ENCODE results near the gene PLXDC2. TPM values are rescaled to one million over a fixed set of nuclear protein-coding genes. Genes with fewer than 3 reads are reported as not detected.

The PLXDC2 gene
- total RNA-seq, 1 donor from 2014 or later: 63.2 TPM

- no peak for DNase-seq
Observed at GRCh38 chr10:20048161-20048560, 231.9 kb downstream of the PLXDC2 start.

- no peak for DNase-seq
Observed at GRCh38 chr10:20058135-20058534, 241.9 kb downstream of the PLXDC2 start.

- no peak for DNase-seq
Observed at GRCh38 chr10:20059084-20059835, 243.0 kb downstream of the PLXDC2 start.

- no peak for DNase-seq
Observed at GRCh38 chr10:20065814-20066213, 249.6 kb downstream of the PLXDC2 start.

GRCh38 chr10:20073167-20073566 is 256.9 kb downstream of the PLXDC2 start:
- DNase-seq: no peak

GRCh38 chr10:20075713-20076112 is 259.5 kb downstream of the PLXDC2 start:
- DNase-seq: no peak

- DNase-seq: no peak
Observed at GRCh38 chr10:20084451-20084850, 268.2 kb downstream of the PLXDC2 start.

GRCh38 chr10:20085115-20085514 is 268.9 kb downstream of the PLXDC2 start:
- DNase-seq: no peak

GRCh38 chr10:20087353-20087752 is 271.1 kb downstream of the PLXDC2 start:
- peak; percentile 2 for DNase-seq

- peak; percentile 84 for DNase-seq
Observed at GRCh38 chr10:20088061-20088701, 271.9 kb downstream of the PLXDC2 start.

- DNase-seq: no peak
Observed at GRCh38 chr10:20089879-20090278, 273.6 kb downstream of the PLXDC2 start.

GRCh38 chr10:20090831-20091230 is 274.6 kb downstream of the PLXDC2 start:
- no peak for DNase-seq

- no peak for DNase-seq
Observed at GRCh38 chr10:20091698-20092097, 275.5 kb downstream of the PLXDC2 start.

- no peak for DNase-seq
Observed at GRCh38 chr10:20093600-20093999, 277.4 kb downstream of the PLXDC2 start.

GRCh38 chr10:20094226-20094976 is 278.2 kb downstream of the PLXDC2 start:
- peak; percentile 93 for DNase-seq

GRCh38 chr10:20100171-20100570 is 283.9 kb downstream of the PLXDC2 start:
- DNase-seq: peak; percentile 86

- DNase-seq: no peak
Observed at GRCh38 chr10:20105236-20105635, 289.0 kb downstream of the PLXDC2 start.

- no peak for DNase-seq
Observed at GRCh38 chr10:20105931-20106330, 289.7 kb downstream of the PLXDC2 start.

- DNase-seq: no peak
Observed at GRCh38 chr10:20108021-20108420, 291.8 kb downstream of the PLXDC2 start.

- DNase-seq: no peak
Observed at GRCh38 chr10:20109613-20110012, 293.4 kb downstream of the PLXDC2 start.

GRCh38 chr10:20110125-20111100 is 294.2 kb downstream of the PLXDC2 start:
- DNase-seq: no peak

- DNase-seq: no peak
Observed at GRCh38 chr10:20114179-20114578, 297.9 kb downstream of the PLXDC2 start.
